H1 (cell line): ENCODE results near the gene C1orf87. TPM values are rescaled to one million over a fixed set of nuclear protein-coding genes. Genes with fewer than 3 reads are reported as not detected.

ENCODE experiments used
- ASH2L ChIP-seq: fragments of 200-600, 300-600 bp; sonication (generic); IDR thresholded peaks from one replicate; pipeline ENCODE4 v1.7.1; 2017; ENCODE audit warnings: low read length
- CBX8 ChIP-seq: fragments of 300-800, 300-1000 bp; sonication (generic); IDR thresholded peaks from 2 replicates; pipeline ENCODE4 v1.7.1; 2016; ENCODE audit warnings: low read depth, low read length, borderline replicate concordance
- CTCF ChIP-seq, 3 experiments: IDR thresholded peaks; 1 replicate in 2 of 3; 2 replicates in 1 of 3; pipeline versions ENCODE4 v1.5.1 to v1.6.1; 2011; ENCODE audit warnings: low read length in 3 of 3, mild to moderate bottlenecking in 3 of 3, inconsistent platforms in 2 of 3, low read depth in 1 of 3, moderate library complexity in 1 of 3; ENCODE audit not compliant: insufficient read depth in 1 of 3; ENCODE audit errors: control extremely low read depth in 1 of 3
- EZH2 ChIP-seq: fragments of 200-600 bp; sonication (generic); IDR thresholded peaks from 2 replicates; pipeline ENCODE4 v1.7.1; 2012; ENCODE audit warnings: low read depth, mild to moderate bottlenecking, moderate library complexity, low read length, inconsistent platforms; ENCODE audit not compliant: severe bottlenecking
- KDM5A ChIP-seq: fragments of 200-600 bp; IDR thresholded peaks from 2 replicates; pipeline ENCODE4 v1.7.1; 2012; ENCODE audit warnings: mild to moderate bottlenecking, low read length, inconsistent platforms, mixed read lengths
- MAX ChIP-seq: IDR thresholded peaks from 2 replicates; pipeline ENCODE4 v1.6.1; 2012; ENCODE audit warnings: inconsistent platforms
- RFX5 ChIP-seq: IDR thresholded peaks from 2 replicates; pipeline ENCODE4 v1.6.1; 2011; ENCODE audit warnings: low read depth, low read length, improper control_type of control experiment, borderline replicate concordance
- polyA plus RNA-seq, 7 experiments: library from polyadenylated mRNA; depleted of rRNA in 3 of 7; stranded (reverse) in 5 of 7; unstranded in 2 of 7; fragments of >200 nt in 5 of 7; fragments of 200-250 nt in 2 of 7; gene quantifications; 1 replicate in 5 of 7; 2 replicates in 1 of 7; 4 replicates in 1 of 7; pipeline versions ENCODE4 v1.2.1 to v1.2.3, GENCODE V29; 2011 to 2013; ENCODE audit warnings: missing spikeins in 2 of 7, mixed read lengths in 2 of 7
- total RNA-seq: library from RNA; stranded (reverse); fragmentation: NEBNext Ultra II Directional; extraction: Animal tissue kit (Norgen Biotek cat#: 25700); gene quantifications from 2 replicates; pipeline ENCODE4 v1.2.1, GENCODE V29; 2021

The C1orf87 gene
- total and polyA plus RNA-seq, 2 of the 8 experiments (the other 6 are each of a cell fraction or from before 2014, with no cell fraction given): 0.41 TPM; not detected in 1

GRCh38 chr1:60113028-60113427 is 39.5 kb upstream of the C1orf87 start (continued):
- TF ChIP-seq CTCF (IDR thresholded peaks at IDR 0.05; ENCODE audit: control extremely low read depth in 1 of 3, insufficient read depth in 1 of 3, low read depth in 1 of 3, low read length in 3 of 3): no peak
- no peak for TF ChIP-seq MAX
- no peak for TF ChIP-seq ASH2L
- TF ChIP-seq CBX8: no peak
- TF ChIP-seq EZH2: no peak
- TF ChIP-seq KDM5A: no peak
- TF ChIP-seq RFX5: no peak
